ENCODE data around the gene PPP1R9A.

PPP1R9A gene

GRCh38 chr7:95089414-95090315 is 182.3 kb downstream of the PPP1R9A start:
- no peaks in the 10 kb centered on the region for H3F3A ChIP-seq (ENCODE audit: low read depth)
- H3K9ac ChIP-seq (ENCODE audit: low read depth, low read length, poor library complexity, severe bottlenecking): no peak overlapping the region
- no peaks in the 10 kb centered on the region for H3K79me2 ChIP-seq (ENCODE audit: insufficient read depth, low read length)
- H2AFZ ChIP-seq (ENCODE audit: low read length): no peak overlapping the region
- no peaks in the 10 kb centered on the region for H4K20me1 ChIP-seq (ENCODE audit: insufficient read depth, low read length, poor library complexity, severe bottlenecking)
- H3K36me3 ChIP-seq (ENCODE audit: insufficient read depth, low read length): no peaks in the 10 kb centered on the region
- no peak overlapping the region for H3K4me3 ChIP-seq (ENCODE audit: low read length, poor library complexity, severe bottlenecking)
- no peaks in the 10 kb centered on the region for H3K27me3 ChIP-seq (ENCODE audit: insufficient read depth, low read length, poor library complexity, severe bottlenecking)
- no peak overlapping the region for H3K4me2 ChIP-seq (ENCODE audit: low read depth, low read length, poor library complexity, severe bottlenecking)
- no peak for TF ChIP-seq CTCF (conservative IDR thresholded peaks at IDR 0.05; ENCODE audit: low read length)
- no peaks in the 10 kb centered on the region for H3K9me2 ChIP-seq (replicated peaks; ENCODE audit: low read depth, low read length)
- H3K4me1 ChIP-seq (ENCODE audit: insufficient read depth, low read length, poor library complexity, severe bottlenecking): peaks cover 4% of the 10 kb centered on the region
- no peaks in the 10 kb centered on the region for H3K9me3 ChIP-seq (ENCODE audit: insufficient read depth, low read depth, low read length)

- TF ChIP-seq EZH2phosphoT487 (IDR thresholded peaks at IDR 0.05; ENCODE audit: borderline replicate concordance) (no peak), CTCF (conservative IDR thresholded peaks at IDR 0.05; ENCODE audit: low read length) (no peak)
- Histone ChIP-seq H3K4me3 (ENCODE audit: low read length, poor library complexity, severe bottlenecking) (no peak overlapping the region), H3K36me3 (ENCODE audit: insufficient read depth, low read length) (no peaks in the 10 kb centered on the region), H3K9me2 (replicated peaks; ENCODE audit: low read depth, low read length) (no peaks in the 10 kb centered on the region), H3K9me3 (ENCODE audit: insufficient read depth, low read depth, low read length) (no peaks in the 10 kb centered on the region), H3K4me1 (ENCODE audit: insufficient read depth, low read length, poor library complexity, severe bottlenecking) (peaks cover 10% of the 10 kb centered on the region), H3K9ac (ENCODE audit: low read depth, low read length, poor library complexity, severe bottlenecking) (no peak overlapping the region), H3K79me2 (ENCODE audit: insufficient read depth, low read length) (no peaks in the 10 kb centered on the region), H3F3A (ENCODE audit: low read depth) (no peaks in the 10 kb centered on the region), H4K20me1 (ENCODE audit: insufficient read depth, low read length, poor library complexity, severe bottlenecking) (no peaks in the 10 kb centered on the region), H2AFZ (ENCODE audit: low read length) (no peak overlapping the region), H3K27me3 (ENCODE audit: insufficient read depth, low read length, poor library complexity, severe bottlenecking) (no peaks in the 10 kb centered on the region), H3K4me2 (ENCODE audit: low read depth, low read length, poor library complexity, severe bottlenecking) (no peak overlapping the region)
These were observed 184.9 kb downstream of the PPP1R9A start for GRCh38 chr7:95092324-95092723.

GRCh38 chr7:95095259-95095965 is 188.0 kb downstream of the PPP1R9A start:
- TF ChIP-seq EZH2phosphoT487 (IDR thresholded peaks at IDR 0.05; ENCODE audit: borderline replicate concordance): no peak
- TF ChIP-seq CTCF (conservative IDR thresholded peaks at IDR 0.05; ENCODE audit: low read length): no peak
- Histone ChIP-seq H2AFZ (ENCODE audit: low read length) (no peak overlapping the region), H3F3A (ENCODE audit: low read depth) (no peaks in the 10 kb centered on the region), H3K27me3 (ENCODE audit: insufficient read depth, low read length, poor library complexity, severe bottlenecking) (no peaks in the 10 kb centered on the region), H3K9me2 (replicated peaks; ENCODE audit: low read depth, low read length) (no peaks in the 10 kb centered on the region), H3K4me3 (ENCODE audit: low read length, poor library complexity, severe bottlenecking) (no peak overlapping the region), H3K4me1 (ENCODE audit: insufficient read depth, low read length, poor library complexity, severe bottlenecking) (peaks cover 10% of the 10 kb centered on the region), H3K36me3 (ENCODE audit: insufficient read depth, low read length) (no peaks in the 10 kb centered on the region), H4K20me1 (ENCODE audit: insufficient read depth, low read length, poor library complexity, severe bottlenecking) (no peaks in the 10 kb centered on the region), H3K79me2 (ENCODE audit: insufficient read depth, low read length) (no peaks in the 10 kb centered on the region), H3K4me2 (ENCODE audit: low read depth, low read length, poor library complexity, severe bottlenecking) (no peak overlapping the region), H3K9ac (ENCODE audit: low read depth, low read length, poor library complexity, severe bottlenecking) (no peak overlapping the region), H3K9me3 (ENCODE audit: insufficient read depth, low read depth, low read length) (no peaks in the 10 kb centered on the region)
